ENCODE results near the gene IFI16.
"Not testable (repeated sequence)": the region's sequence is repeated elsewhere in the genome, so short reads cannot be mapped to it uniquely, and the experiment has no call there.

IFI16 gene

GRCh38 chr1:159030877-159031447 lies 21.3 kb downstream of the IFI16 start:
- no peak overlapping the region for H2AFZ ChIP-seq (ENCODE audit: low read length)
- H3F3A ChIP-seq (ENCODE audit: insufficient read depth, low read length), result no peaks in the 10 kb centered on the region
- no peak overlapping the region for H3K9ac ChIP-seq (ENCODE audit: low read length)
- peaks cover 86% of the 10 kb centered on the region for H3K79me2 ChIP-seq (ENCODE audit: low read length)
- H4K20me1 ChIP-seq (ENCODE audit: insufficient read depth, low read length), result 0 out of 2 replicates have a peak, but pooled peaks cover 13% of the 10 kb centered on the region
- no peak overlapping the region for H3K27ac ChIP-seq (ENCODE audit: low read length)
- H3K9me2 ChIP-seq (replicated peaks; ENCODE audit: insufficient read depth, low read length), result no peaks in the 10 kb centered on the region
- H3K4me1 ChIP-seq (ENCODE audit: low read length), result no peaks in the 10 kb centered on the region
- no peak overlapping the region for H3K4me3 ChIP-seq (ENCODE audit: low read length)
- H3K4me2 ChIP-seq (ENCODE audit: low read depth, low read length), result no peak overlapping the region
- no peak for DNase-seq
- H3K36me3 ChIP-seq (replicated peaks; ENCODE audit: insufficient read depth, low read length), result peaks cover 29% of the 10 kb centered on the region; the same call in 1 of the 2 replicates
- H3K9me3 ChIP-seq (replicated peaks; ENCODE audit: insufficient read depth, low read length), result no peaks in the 10 kb centered on the region
- TF ChIP-seq EZH2phosphoT487 (IDR thresholded peaks at IDR 0.05; ENCODE audit: low read length), result no peak
- no peak for TF ChIP-seq EZH2 (optimal IDR thresholded peaks at IDR 0.05; ENCODE audit: low read depth, low read length)
- TF ChIP-seq CTCF (IDR thresholded peaks at IDR 0.05; ENCODE audit: low read length), result no peak
- H3K27me3 ChIP-seq (replicated peaks; ENCODE audit: insufficient read depth, low read length), result no peaks in the 10 kb centered on the region

DNA sequence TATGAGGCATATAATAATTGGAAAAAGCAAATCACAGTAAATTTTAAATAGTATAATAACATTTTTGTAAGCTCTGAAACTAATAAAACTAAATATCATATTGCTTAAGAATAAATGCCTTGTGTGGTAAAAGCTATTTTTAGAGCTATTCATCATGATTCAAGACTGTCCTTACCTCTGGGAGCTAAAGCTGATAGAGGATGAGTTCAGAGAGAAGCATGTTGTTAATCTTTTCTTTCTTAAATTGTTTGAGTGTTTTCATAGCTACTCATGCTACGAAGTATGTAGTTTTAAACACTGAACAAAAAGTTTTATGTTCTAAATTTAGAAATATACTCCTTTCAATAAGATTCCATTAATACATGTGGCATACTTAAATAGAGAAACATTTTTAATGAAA lies 30.5 kb downstream of the IFI16 start:
- no peaks in the 10 kb centered on the region for H3K9me3 ChIP-seq (replicated peaks; ENCODE audit: insufficient read depth, low read length)
- H3K4me3 ChIP-seq (ENCODE audit: low read length), result no peak overlapping the region
- no peak for DNase-seq
- H3K9ac ChIP-seq (ENCODE audit: low read length), result no peak overlapping the region
- no peaks in the 10 kb centered on the region for H3K9me2 ChIP-seq (replicated peaks; ENCODE audit: insufficient read depth, low read length)
- no peak overlapping the region for H3K27ac ChIP-seq (ENCODE audit: low read length)
- H3K79me2 ChIP-seq (ENCODE audit: low read length), result peaks cover 41% of the 10 kb centered on the region
- no peaks in the 10 kb centered on the region for H4K20me1 ChIP-seq (ENCODE audit: insufficient read depth, low read length)
- H3K36me3 ChIP-seq (replicated peaks; ENCODE audit: insufficient read depth, low read length), result peaks cover 42% of the 10 kb centered on the region
- no peak overlapping the region for H3K4me2 ChIP-seq (ENCODE audit: low read depth, low read length)
- H2AFZ ChIP-seq (ENCODE audit: low read length), result no peak overlapping the region
- H3F3A ChIP-seq (ENCODE audit: insufficient read depth, low read length), result no peaks in the 10 kb centered on the region
- no peaks in the 10 kb centered on the region for H3K27me3 ChIP-seq (replicated peaks; ENCODE audit: insufficient read depth, low read length)
- TF ChIP-seq CTCF (IDR thresholded peaks at IDR 0.05; ENCODE audit: low read length) (no peak), EZH2 (optimal IDR thresholded peaks at IDR 0.05; ENCODE audit: low read depth, low read length) (no peak), EZH2phosphoT487 (IDR thresholded peaks at IDR 0.05; ENCODE audit: low read length) (no peak)
- no peaks in the 10 kb centered on the region for H3K4me1 ChIP-seq (ENCODE audit: low read length)

DNA sequence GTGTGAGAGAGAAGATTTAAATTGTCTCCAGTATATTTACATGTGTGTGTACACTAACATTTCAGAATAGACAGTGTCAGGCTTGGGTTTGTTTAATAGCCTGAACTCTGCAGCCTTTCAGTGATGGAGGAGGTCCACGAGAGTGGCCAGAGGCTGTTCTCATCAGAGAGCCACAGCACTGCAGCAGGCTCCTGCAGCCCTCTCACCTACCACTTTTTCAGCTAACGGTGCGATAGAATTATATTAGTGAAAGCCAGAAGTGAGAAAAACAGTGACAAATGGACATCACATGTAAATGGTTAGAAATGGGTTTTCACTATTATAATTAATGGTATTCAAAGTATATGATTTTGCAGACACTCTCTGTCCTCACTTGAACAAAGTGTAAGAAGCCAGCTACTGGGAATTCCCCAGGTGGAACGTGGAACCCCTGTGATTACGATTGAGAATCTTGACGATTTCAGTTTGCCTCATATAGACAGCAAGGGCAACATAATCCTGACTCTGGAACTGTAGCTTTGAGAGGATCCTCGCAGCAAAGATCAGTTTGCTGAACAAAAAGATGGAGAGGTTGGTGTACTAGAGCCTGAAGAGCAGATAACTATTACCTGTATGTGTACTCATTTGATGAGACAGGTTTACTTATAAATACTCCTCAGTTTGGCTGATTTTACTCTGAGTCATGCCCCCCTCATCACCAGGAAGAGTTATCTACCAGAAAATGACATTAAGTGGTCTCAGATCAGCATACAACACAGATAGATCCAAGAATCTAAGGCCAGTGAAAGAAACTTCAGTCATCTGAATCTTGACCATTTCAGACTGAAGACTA lies 31.4 kb downstream of the IFI16 start:
- H3K9me3 ChIP-seq (replicated peaks; ENCODE audit: insufficient read depth, low read length), result no peaks in the 10 kb centered on the region
- TF ChIP-seq CTCF (IDR thresholded peaks at IDR 0.05; ENCODE audit: low read length) (no peak), EZH2 (optimal IDR thresholded peaks at IDR 0.05; ENCODE audit: low read depth, low read length) (no peak), EZH2phosphoT487 (IDR thresholded peaks at IDR 0.05; ENCODE audit: low read length) (no peak)
- no peak overlapping the region for H3K4me2 ChIP-seq (ENCODE audit: low read depth, low read length)
- DNase-seq, result no peak
- H3K9ac ChIP-seq (ENCODE audit: low read length), result no peak overlapping the region
- H3K36me3 ChIP-seq (replicated peaks; ENCODE audit: insufficient read depth, low read length), result peaks cover 38% of the 10 kb centered on the region
- H4K20me1 ChIP-seq (ENCODE audit: insufficient read depth, low read length), result no peaks in the 10 kb centered on the region; the same call in 1 of the 2 replicates
- no peaks in the 10 kb centered on the region for H3K27me3 ChIP-seq (replicated peaks; ENCODE audit: insufficient read depth, low read length)
- peaks cover 2% of the 10 kb centered on the region for H3K4me1 ChIP-seq (ENCODE audit: low read length)
- no peak overlapping the region for H3K4me3 ChIP-seq (ENCODE audit: low read length)
- H3K27ac ChIP-seq (ENCODE audit: low read length), result no peak overlapping the region
- no peaks in the 10 kb centered on the region for H3K9me2 ChIP-seq (replicated peaks; ENCODE audit: insufficient read depth, low read length)
- no peak overlapping the region for H2AFZ ChIP-seq (ENCODE audit: low read length)
- no peaks in the 10 kb centered on the region for H3F3A ChIP-seq (ENCODE audit: insufficient read depth, low read length)
- H3K79me2 ChIP-seq (ENCODE audit: low read length), result peaks cover 40% of the 10 kb centered on the region

DNA sequence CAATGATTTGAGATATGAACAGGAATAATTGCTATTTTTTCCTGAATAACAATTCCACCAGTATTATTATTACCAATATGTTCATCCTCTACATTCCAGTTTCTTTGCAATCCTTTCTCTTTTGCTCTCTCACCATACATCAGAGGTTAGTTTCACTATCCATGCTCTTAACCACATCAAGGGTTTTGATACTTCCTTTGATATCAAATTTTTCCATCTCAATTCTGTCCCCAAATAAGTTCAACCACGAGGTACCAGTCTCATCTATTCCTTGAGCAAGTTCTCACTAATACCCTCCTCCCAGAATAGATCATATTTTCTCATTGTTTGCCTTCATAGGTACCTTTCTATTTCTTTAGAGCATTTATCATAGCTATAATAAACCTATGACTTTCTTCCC lies 36.8 kb downstream of the IFI16 start:
- not testable (repeated sequence) for H3K4me2 ChIP-seq (ENCODE audit: low read depth, low read length); DNase-seq; H2AFZ ChIP-seq (ENCODE audit: low read length); H3K27me3 ChIP-seq (replicated peaks; ENCODE audit: insufficient read depth, low read length); H3K9ac ChIP-seq (ENCODE audit: low read length); H3K4me3 ChIP-seq (ENCODE audit: low read length); H3F3A ChIP-seq (ENCODE audit: insufficient read depth, low read length); H3K9me2 ChIP-seq (replicated peaks; ENCODE audit: insufficient read depth, low read length); H3K27ac ChIP-seq (ENCODE audit: low read length); H3K4me1 ChIP-seq (ENCODE audit: low read length); H4K20me1 ChIP-seq (ENCODE audit: insufficient read depth, low read length); H3K9me3 ChIP-seq (replicated peaks; ENCODE audit: insufficient read depth, low read length)
- peaks cover 16% of the 10 kb centered on the region for H3K79me2 ChIP-seq (ENCODE audit: low read length)
- H3K36me3 ChIP-seq (replicated peaks; ENCODE audit: insufficient read depth, low read length), result peaks cover 28% of the 10 kb centered on the region
